Stomach smooth muscle (tissue), 2 donors: ENCODE data around the gene MBD4.
"Not testable (repeated sequence)": the region's sequence is repeated elsewhere in the genome, so short reads cannot be mapped to it uniquely, and the experiment has no call there.

Experiments used
- H3K27ac ChIP-seq: one replicate; pipeline ENCODE4 v1.7.0; 2013; ENCODE audit warnings: mild to moderate bottlenecking, low read length, inconsistent platforms
- H3K27me3 ChIP-seq, 2 donors: one replicate each; pipeline ENCODE4 v1.7.0; 2013; ENCODE audit warnings: low read length in 2 of 2; ENCODE audit not compliant: insufficient read depth in 2 of 2, control insufficient read depth in 1 of 2
- H3K36me3 ChIP-seq, 2 donors: one replicate each; pipeline ENCODE4 v1.7.0; 2013; ENCODE audit warnings: low read length in 2 of 2; ENCODE audit not compliant: control insufficient read depth in 2 of 2, insufficient read depth in 2 of 2
- H3K4me1 ChIP-seq: one replicate; pipeline ENCODE4 v1.7.0; 2013; ENCODE audit warnings: low read length; ENCODE audit not compliant: control insufficient read depth, insufficient read depth
- H3K4me3 ChIP-seq, 2 donors: one replicate each; pipeline ENCODE4 v1.7.0; 2013; ENCODE audit warnings: low read length in 2 of 2
- H3K9ac ChIP-seq, 2 donors: one replicate each; pipeline ENCODE4 v1.7.0; 2013; ENCODE audit warnings: low read length in 2 of 2, mild to moderate bottlenecking in 1 of 2
- H3K9me3 ChIP-seq, 2 donors: one replicate each; pipeline ENCODE4 v1.7.0; 2013; ENCODE audit warnings: low read length in 2 of 2; ENCODE audit not compliant: control insufficient read depth in 2 of 2
- donor health status: healthy.
- donor health status: Pancreatic carcinoma.

Gene MBD4

DNA sequence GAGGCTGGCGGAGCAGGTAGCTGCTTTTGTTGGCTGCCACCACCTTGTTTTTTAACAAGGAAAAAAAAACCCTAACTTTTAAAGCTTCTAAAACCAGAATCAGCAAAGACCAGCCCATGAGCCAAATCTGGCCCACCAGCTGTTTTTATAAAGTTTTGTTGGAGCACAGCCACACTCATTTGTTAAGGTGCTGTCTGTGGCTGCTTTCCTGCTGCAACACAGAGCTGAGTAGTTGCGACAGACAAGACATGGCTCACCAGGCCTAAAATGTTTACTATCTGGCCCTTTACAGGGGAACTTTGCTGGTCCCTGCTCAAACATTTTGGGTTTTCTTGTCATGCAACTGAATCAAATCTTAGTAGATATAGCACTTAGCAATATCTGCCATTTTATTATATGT lies 30.2 kb downstream of the MBD4 start:
- Histone ChIP-seq H3K9ac (no peak overlapping the region), H3K27me3 (peaks cover 0 to 2% of the 10 kb centered on the region in 2 donors), H3K36me3 (no peaks in the 10 kb centered on the region), H3K4me1 (no peaks in the 10 kb centered on the region), H3K9me3 (no peaks in the 10 kb centered on the region), H3K4me3 (no peak overlapping the region), H3K27ac (no peak overlapping the region)

DNA sequence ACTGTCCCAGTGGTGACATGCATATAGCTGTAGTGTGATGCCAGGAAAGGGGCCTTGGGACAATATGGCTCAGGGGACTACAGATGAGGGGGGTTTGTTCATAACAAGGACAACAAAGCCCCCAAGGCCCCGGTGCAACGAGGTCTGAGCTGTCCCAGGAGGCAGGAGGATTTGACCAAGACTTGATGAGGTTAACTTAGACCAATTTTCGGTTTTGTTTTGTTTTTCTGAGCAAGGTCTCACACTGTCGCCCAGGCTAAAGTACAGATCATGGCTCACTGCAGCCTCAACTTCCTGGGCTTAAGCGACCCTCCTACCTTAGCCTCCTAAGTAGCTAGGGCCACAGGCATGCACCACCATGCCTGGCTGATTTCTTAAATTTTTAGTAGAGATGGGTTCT lies 35.1 kb downstream of the MBD4 start:
- H3K27me3 ChIP-seq: no peaks in the 10 kb centered on the region

DNA sequence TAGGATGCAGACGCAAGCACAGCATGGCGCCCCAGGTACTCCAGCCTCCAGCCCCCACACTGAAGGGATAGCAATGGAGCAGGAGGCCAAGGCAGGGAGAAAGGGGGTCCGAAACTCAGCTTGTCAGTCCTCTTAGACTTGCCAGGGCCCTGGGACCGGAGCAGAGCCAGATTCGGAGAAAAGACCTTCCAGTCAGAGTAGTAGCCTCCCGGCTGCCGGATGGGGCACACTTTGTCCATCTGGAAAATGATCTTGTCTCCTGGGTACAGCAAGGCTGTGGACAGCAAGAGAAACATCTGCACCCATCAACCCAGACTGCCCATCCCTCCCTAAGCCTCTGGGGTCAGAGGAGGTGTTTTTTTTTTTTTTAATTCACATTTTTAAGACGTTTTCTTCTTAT lies 35.6 kb downstream of the MBD4 start:
- no peak overlapping the region for H3K9ac ChIP-seq
- H3K27ac ChIP-seq: no peak overlapping the region
- no peaks in the 10 kb centered on the region for H3K9me3 ChIP-seq
- no peaks in the 10 kb centered on the region for H3K27me3 ChIP-seq
- no peaks in the 10 kb centered on the region for H3K36me3 ChIP-seq
- no peak overlapping the region for H3K4me3 ChIP-seq
- no peaks in the 10 kb centered on the region for H3K4me1 ChIP-seq

More for the DNA sequence above, 35.1 kb downstream of the MBD4 start:
- Histone ChIP-seq H3K4me3 (no peak overlapping the region), H3K36me3 (no peaks in the 10 kb centered on the region), H3K27ac (no peak overlapping the region), H3K9me3 (no peaks in the 10 kb centered on the region), H3K4me1 (no peaks in the 10 kb centered on the region), H3K9ac (no peak overlapping the region)

DNA sequence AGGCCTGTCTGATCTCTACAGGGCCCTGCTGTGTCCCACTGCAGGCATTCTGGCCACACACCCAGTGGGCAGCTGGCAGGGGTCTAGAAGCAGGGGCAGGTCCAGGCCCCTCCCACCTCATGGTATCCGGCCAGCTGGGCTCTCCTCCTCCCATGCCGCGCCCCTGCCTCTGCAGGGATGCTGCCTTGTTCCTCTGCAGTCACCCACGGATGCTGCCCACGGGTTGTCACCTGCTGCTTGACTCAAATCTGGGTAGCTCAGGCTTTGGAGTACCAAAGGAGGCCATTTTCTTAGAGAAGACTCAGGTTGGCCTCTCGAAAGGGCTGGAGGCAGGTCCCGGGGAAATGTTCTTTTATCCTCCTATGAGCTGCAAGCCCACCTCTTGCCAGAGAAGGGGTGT lies 36.3 kb downstream of the MBD4 start:
- no peak overlapping the region for H3K4me3 ChIP-seq
- H3K9ac ChIP-seq: no peak overlapping the region
- H3K36me3 ChIP-seq: no peaks in the 10 kb centered on the region
- no peak overlapping the region for H3K27ac ChIP-seq
- peaks cover 4% of the 10 kb centered on the region for H3K4me1 ChIP-seq
- H3K27me3 ChIP-seq: no peaks in the 10 kb centered on the region
- no peaks in the 10 kb centered on the region for H3K9me3 ChIP-seq

DNA sequence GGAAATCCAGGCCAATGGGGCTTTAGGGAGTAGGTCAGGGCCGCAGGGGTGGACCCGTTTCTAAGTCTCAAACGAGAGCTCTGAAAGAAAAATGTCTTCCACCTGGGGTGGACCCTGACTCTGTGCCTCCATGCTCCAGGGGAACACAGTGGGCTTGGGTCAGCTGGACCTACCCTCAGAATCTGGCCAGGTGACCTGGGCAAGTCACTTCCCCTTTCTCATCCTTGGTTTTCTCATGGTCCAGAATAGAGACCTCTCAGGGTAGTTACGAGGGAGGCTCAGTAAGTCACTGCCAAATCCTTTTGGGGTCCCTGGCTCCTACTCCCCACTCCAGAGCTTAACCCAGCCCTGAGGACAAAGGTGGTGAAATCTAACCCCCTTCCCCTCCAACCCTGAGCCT lies 37.1 kb downstream of the MBD4 start:
- H3K9me3 ChIP-seq: no peaks in the 10 kb centered on the region
- no peaks in the 10 kb centered on the region for H3K36me3 ChIP-seq
- H3K27me3 ChIP-seq: no peaks in the 10 kb centered on the region
- H3K4me3 ChIP-seq: no peak overlapping the region
- H3K27ac ChIP-seq: no peak overlapping the region
- H3K9ac ChIP-seq: no peak overlapping the region
- H3K4me1 ChIP-seq: peaks cover 10% of the 10 kb centered on the region

DNA sequence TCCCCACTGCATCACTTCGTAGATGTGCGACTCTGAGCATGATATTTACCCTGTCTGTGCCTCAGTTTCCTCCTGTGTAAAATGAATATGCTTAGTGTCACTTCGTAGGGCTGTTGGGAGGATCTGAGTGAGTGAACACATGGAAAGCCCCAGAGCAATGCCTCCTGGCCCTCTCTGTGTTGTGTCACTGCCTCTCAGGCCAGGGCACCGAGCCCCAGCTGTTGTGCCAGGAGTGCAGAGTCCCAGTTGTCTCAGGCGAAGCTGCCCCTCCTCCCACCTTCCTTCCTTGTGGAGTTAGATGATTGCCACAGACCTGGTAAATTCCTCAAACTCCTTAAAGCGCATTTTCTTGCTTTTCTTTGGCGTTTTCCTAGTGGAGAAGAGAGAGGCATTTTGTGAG lies 37.5 kb downstream of the MBD4 start:
- Histone ChIP-seq H3K4me1 (peaks cover 10% of the 10 kb centered on the region), H3K9ac (no peak overlapping the region), H3K4me3 (no peak overlapping the region), H3K27me3 (no peaks in the 10 kb centered on the region), H3K27ac (no peak overlapping the region), H3K36me3 (peaks cover 0 to 2% of the 10 kb centered on the region in 2 donors), H3K9me3 (no peaks in the 10 kb centered on the region)

- Histone ChIP-seq H3K9ac (peak overlapping the region; percentile 77 to 88), H3K9me3 (no peaks in the 10 kb centered on the region), H3K27ac (peak overlapping the region; percentile 77)
These were observed 39.8 kb downstream of the MBD4 start for GRCh38 chr3:129399895-129400357.

DNA sequence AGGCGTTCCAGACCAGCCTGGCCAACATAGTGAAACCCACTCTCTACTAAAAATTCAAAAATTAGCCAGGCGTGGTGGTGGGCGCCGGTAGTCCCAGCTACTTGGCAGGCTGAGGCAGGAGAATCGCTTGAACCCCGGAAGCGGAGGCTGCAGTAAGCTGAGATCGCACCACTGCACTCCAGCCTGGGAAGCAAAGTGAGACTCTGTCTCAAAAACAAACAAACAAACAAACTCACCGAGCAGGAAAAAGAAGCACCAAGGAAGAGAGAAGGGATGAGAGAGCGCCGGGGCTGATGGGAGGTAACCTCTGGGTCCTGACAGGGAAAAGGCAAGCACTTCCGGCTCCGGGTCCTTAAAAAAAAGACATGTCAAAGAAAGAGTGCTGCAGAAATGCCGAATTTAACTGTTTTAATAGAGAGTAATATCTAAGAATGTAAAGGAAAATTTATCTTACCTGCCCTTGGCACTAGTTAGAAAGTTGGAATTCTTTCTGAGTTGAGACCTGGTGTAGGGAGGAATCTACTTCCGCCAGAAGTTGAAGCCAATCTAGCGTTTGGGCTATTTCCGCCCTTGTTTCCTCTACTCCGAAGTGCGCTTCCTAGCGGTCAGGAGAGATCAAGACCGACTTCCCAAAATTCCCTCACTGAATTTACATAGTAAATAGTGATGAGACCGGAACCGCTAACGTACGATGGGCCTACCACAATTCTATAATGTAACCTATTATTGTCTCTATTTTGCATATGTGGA lies 40.4 kb downstream of the MBD4 start:
- H3K9me3 ChIP-seq: no peaks in the 10 kb centered on the region
- peak overlapping the region; percentile 77 to 88 for H3K9ac ChIP-seq
- H3K36me3 ChIP-seq: peaks cover 0 to 6% of the 10 kb centered on the region in 2 donors
- peaks cover 10% of the 10 kb centered on the region for H3K4me1 ChIP-seq
- H3K27me3 ChIP-seq: no peaks in the 10 kb centered on the region
- peak overlapping the region; percentile 89 for H3K4me3 ChIP-seq
- H3K27ac ChIP-seq: peak overlapping the region; percentile 77

More at GRCh38 chr3:129399895-129400357, 39.8 kb downstream of the MBD4 start:
- peaks cover 0 to 6% of the 10 kb centered on the region in 2 donors for H3K36me3 ChIP-seq
- peaks cover 10% of the 10 kb centered on the region for H3K4me1 ChIP-seq
- H3K4me3 ChIP-seq: peak overlapping the region; percentile 89
- no peaks in the 10 kb centered on the region for H3K27me3 ChIP-seq

DNA sequence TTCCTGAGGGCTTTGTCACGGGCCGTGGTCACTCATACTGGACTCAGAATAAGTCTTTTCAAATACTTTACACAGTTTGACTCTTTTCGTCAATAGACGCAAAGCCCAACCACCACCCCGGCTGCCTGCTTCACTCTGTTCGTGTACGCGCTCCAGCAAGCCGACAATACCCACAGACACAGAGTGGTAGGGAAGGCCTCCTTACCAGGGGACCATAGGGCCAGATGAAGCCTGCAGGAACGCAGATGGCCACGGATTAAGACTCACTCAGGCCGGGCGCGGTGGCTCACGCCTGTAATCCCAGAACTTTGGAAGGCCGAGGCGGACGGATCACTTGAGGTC lies 41.0 kb downstream of the MBD4 start:
- Histone ChIP-seq H3K27me3 (no peaks in the 10 kb centered on the region), H3K9ac (peak overlapping the region; percentile 77 to 88), H3K4me1 (peaks cover 10% of the 10 kb centered on the region), H3K9me3 (no peaks in the 10 kb centered on the region), H3K36me3 (peaks cover 0 to 6% of the 10 kb centered on the region in 2 donors), H3K4me3 (peak overlapping the region; percentile 89), H3K27ac (peak overlapping the region; percentile 77)

GRCh38 chr3:129393760-129394564 lies 45.8 kb downstream of the MBD4 start:
- not testable (repeated sequence) for H3K4me3 ChIP-seq, H3K9ac ChIP-seq, H3K9me3 ChIP-seq, H3K27me3 ChIP-seq, H3K27ac ChIP-seq
- peaks cover 7 to 23% of the 10 kb centered on the region in 2 donors for H3K36me3 ChIP-seq
- peaks cover 10% of the 10 kb centered on the region for H3K4me1 ChIP-seq

DNA sequence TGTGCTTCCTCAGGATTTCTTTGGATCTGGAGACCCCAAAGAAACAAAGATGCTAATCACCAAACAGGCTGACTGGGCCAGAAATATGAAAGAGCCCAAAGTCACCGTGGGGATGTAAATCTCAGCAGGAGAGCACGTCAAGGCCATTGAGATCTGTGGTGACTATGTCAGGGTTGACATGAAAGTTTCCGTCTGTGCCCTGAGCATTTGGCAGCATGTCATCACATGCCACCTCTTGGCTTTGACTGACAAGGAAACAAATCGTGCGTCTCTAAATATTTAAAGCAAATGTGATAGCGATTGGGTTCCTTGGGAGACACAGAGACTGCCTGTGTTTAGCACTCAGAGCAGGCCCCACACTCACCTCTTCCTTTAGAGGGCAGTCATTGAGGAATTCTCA lies 46.5 kb downstream of the MBD4 start:
- H3K4me3 ChIP-seq: no peak overlapping the region
- H3K36me3 ChIP-seq: peaks cover 7 to 23% of the 10 kb centered on the region in 2 donors
- H3K27ac ChIP-seq: no peak overlapping the region
- H3K4me1 ChIP-seq: peaks cover 5% of the 10 kb centered on the region
- H3K27me3 ChIP-seq: no peaks in the 10 kb centered on the region
- H3K9me3 ChIP-seq: no peaks in the 10 kb centered on the region
- H3K9ac ChIP-seq: no peak overlapping the region
